BE2C (cell line): ENCODE measurements around the gene NRG2.

Source experiments
- DNase-seq: peaks from one replicate; pipeline ENCODE4 v3.0.0-alpha.2; 2020
- H3K27me3 ChIP-seq: fragments of 250-450 bp; sonication (Bioruptor Pico); 2 replicates; pipeline ENCODE4 v1.5.1; 2020; ENCODE audit warnings: mild to moderate bottlenecking
- H3K36me3 ChIP-seq: fragments of 250-450 bp; sonication (Bioruptor Pico); 2 replicates; pipeline ENCODE4 v1.5.1; 2020; ENCODE audit warnings: mild to moderate bottlenecking
- H3K4me1 ChIP-seq: fragments of 250-450 bp; sonication (Bioruptor Pico); 2 replicates; pipeline ENCODE4 v1.5.1; 2020
- H3K4me3 ChIP-seq: 2 replicates; pipeline ENCODE4 v1.5.1; 2011; ENCODE audit warnings: low read depth, low read length
- H3K9me3 ChIP-seq: fragments of 250-450 bp; sonication (Bioruptor Pico); 2 replicates; pipeline ENCODE4 v1.5.1; 2020
- CTCF ChIP-seq: IDR thresholded peaks from 2 replicates; pipeline ENCODE4 v1.5.1; 2012; ENCODE audit warnings: mild to moderate bottlenecking, low read depth, low read length

NRG2 gene

GRCh38 chr5:139882961-139883539, 160.0 kb downstream of the NRG2 start:
- no peak overlapping the region for H3K4me3 ChIP-seq
- H3K9me3 ChIP-seq: no peaks in the 10 kb centered on the region
- peak; percentile 40 for DNase-seq
- no peak for TF ChIP-seq CTCF
- no peaks in the 10 kb centered on the region for H3K36me3 ChIP-seq
- H3K27me3 ChIP-seq: no peaks in the 10 kb centered on the region
- peaks cover 38% of the 10 kb centered on the region for H3K4me1 ChIP-seq

- Histone ChIP-seq H3K27me3 (no peaks in the 10 kb centered on the region), H3K4me1 (peaks cover 38% of the 10 kb centered on the region), H3K4me3 (no peak overlapping the region), H3K36me3 (no peaks in the 10 kb centered on the region), H3K9me3 (no peaks in the 10 kb centered on the region)
- no peak for TF ChIP-seq CTCF
- DNase-seq: peak; percentile 43
Observed at GRCh38 chr5:139882316-139882715, 160.8 kb downstream of the NRG2 start.

GRCh38 chr5:139881143-139881733, 161.9 kb downstream of the NRG2 start:
- Histone ChIP-seq H3K27me3 (no peaks in the 10 kb centered on the region), H3K36me3 (no peaks in the 10 kb centered on the region), H3K4me3 (no peak overlapping the region), H3K4me1 (peaks cover 38% of the 10 kb centered on the region), H3K9me3 (no peaks in the 10 kb centered on the region)
- peak; percentile 38 for DNase-seq
- no peak for TF ChIP-seq CTCF

DNA sequence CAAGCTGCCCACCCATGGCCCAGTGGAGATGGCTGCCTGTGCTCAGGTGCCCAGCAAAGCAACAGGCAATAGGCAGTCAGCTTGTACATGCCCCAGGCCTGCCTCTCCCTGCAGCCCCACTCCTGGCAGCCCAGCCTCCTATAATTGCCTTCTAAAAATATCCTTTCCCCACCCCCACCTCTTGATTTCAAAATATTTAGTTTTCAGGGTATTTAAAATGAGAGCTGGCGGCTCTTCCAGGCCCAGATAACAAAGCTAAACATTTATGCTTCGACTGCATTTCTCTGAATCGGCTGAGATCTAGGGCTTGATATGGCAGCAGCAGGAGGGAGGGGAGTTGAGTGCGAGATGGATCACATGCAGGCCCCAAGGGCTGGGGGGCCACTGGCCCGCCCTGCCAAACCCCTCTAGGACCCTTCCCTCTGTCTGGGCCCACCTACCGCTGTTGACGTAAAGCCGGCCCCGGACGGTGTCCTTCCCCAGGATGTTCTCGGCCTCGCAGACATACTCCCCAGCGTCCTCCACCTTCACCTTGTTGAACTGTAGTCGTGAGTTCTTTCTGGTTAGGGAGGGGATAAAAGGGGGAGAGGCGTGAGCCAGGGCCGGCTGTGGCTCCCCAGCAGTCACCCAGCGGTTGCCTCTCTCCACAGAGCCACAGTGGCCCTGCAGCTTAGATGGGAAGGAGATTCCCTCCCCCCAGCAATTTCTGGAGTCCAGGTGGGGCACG, 162.5 kb downstream of the NRG2 start:
- Histone ChIP-seq H3K27me3 (no peaks in the 10 kb centered on the region), H3K9me3 (no peaks in the 10 kb centered on the region), H3K4me3 (no peak overlapping the region; the same call in 1 of the 2 replicates), H3K4me1 (peaks cover 38% of the 10 kb centered on the region), H3K36me3 (no peaks in the 10 kb centered on the region)
- DNase-seq: no peak
- no peak for TF ChIP-seq CTCF

- no peak for TF ChIP-seq CTCF
- Histone ChIP-seq H3K9me3 (no peaks in the 10 kb centered on the region), H3K27me3 (no peaks in the 10 kb centered on the region), H3K36me3 (no peaks in the 10 kb centered on the region), H3K4me3 (no peak overlapping the region), H3K4me1 (peaks cover 31% of the 10 kb centered on the region)
- no peak for DNase-seq
Observed at GRCh38 chr5:139878093-139878492, 165.0 kb downstream of the NRG2 start.

- H3K36me3 ChIP-seq: no peaks in the 10 kb centered on the region
- H3K27me3 ChIP-seq: no peaks in the 10 kb centered on the region
- H3K9me3 ChIP-seq: no peaks in the 10 kb centered on the region
- H3K4me1 ChIP-seq: peaks cover 24% of the 10 kb centered on the region
- DNase-seq: no peak
- no peak overlapping the region for H3K4me3 ChIP-seq
- TF ChIP-seq CTCF: no peak
Observed at GRCh38 chr5:139877129-139877597, 165.9 kb downstream of the NRG2 start.
